BLaER1 treated with 17β-estradiol and CSF1 and Interleukin-3, amounts not matched to agents 10 nM and 100 nM (cell line): ENCODE results near the gene PIP5K1C.

ENCODE experiments used
- H3K27ac ChIP-seq, 11 experiments: shearing (Covaris generic); formaldehyde crosslinking; 2 replicates each; pipeline ENCODE4 v1.8.1; 2022
- H3K27me3 ChIP-seq, 11 experiments: shearing (Covaris generic); formaldehyde crosslinking; 2 replicates each; pipeline ENCODE4 v1.8.1; 2022
- H3K36me3 ChIP-seq, 11 experiments: shearing (Covaris generic); formaldehyde crosslinking; 2 replicates each; pipeline ENCODE4 v1.8.1; 2022
- H3K4me1 ChIP-seq, 10 experiments: shearing (Covaris generic); formaldehyde crosslinking; 2 replicates each; pipeline ENCODE4 v1.8.1; 2022
- H3K4me2 ChIP-seq, 11 experiments: shearing (Covaris generic); formaldehyde crosslinking; 2 replicates each; pipeline ENCODE4 v1.8.1; 2022
- H3K4me3 ChIP-seq, 10 experiments: shearing (Covaris generic); formaldehyde crosslinking; 2 replicates each; pipeline ENCODE4 v1.8.1; 2022
- H3K9ac ChIP-seq, 11 experiments: shearing (Covaris generic); formaldehyde crosslinking; 2 replicates each; pipeline ENCODE4 v1.8.1; 2022
- H3K9me3 ChIP-seq, 11 experiments: shearing (Covaris generic); formaldehyde crosslinking; replicated peaks in 1 of 11; 2 replicates each; pipeline ENCODE4 v1.8.1; 2022
- H4K20me1 ChIP-seq, 11 experiments: shearing (Covaris generic); formaldehyde crosslinking; 2 replicates each; pipeline ENCODE4 v1.8.1; 2022
- Cebpa-rat ChIP-seq, 11 experiments: shearing (Covaris generic); IDR thresholded peaks; 2 replicates each; pipeline ENCODE4 v1.8.1; 2022

Gene PIP5K1C

GRCh38 chr19:3617463-3617862 is 82.8 kb downstream of the PIP5K1C start:
- Histone ChIP-seq H3K4me2 (peak overlapping the region; percentile 80 to 98 (median 89)), H3K27ac (peak overlapping the region in 7 of 11 experiments; percentile 0 to 56 (median 36); a peak in 10 of 22 replicates), H3K9ac (peak overlapping the region; percentile 23 to 73 (median 49); a peak in 19 of 22 replicates), H3K36me3 (peaks cover 31 to 77% (median 58%) of the 10 kb centered on the region in 11 experiments), H4K20me1 (peaks cover 0 to 88% (median 56%) of the 10 kb centered on the region in 11 experiments; a peak in 18 of 22 replicates), H3K27me3 (no peaks in the 10 kb centered on the region), H3K9me3 (no peaks in the 10 kb centered on the region), H3K4me3 (peak overlapping the region; percentile 24 to 55 (median 44); a peak in 18 of 20 replicates), H3K4me1 (peaks cover 22 to 35% (median 28%) of the 10 kb centered on the region in 10 experiments)
- no peak for TF ChIP-seq Cebpa-rat (IDR thresholded peaks at IDR 0.05)

DNA sequence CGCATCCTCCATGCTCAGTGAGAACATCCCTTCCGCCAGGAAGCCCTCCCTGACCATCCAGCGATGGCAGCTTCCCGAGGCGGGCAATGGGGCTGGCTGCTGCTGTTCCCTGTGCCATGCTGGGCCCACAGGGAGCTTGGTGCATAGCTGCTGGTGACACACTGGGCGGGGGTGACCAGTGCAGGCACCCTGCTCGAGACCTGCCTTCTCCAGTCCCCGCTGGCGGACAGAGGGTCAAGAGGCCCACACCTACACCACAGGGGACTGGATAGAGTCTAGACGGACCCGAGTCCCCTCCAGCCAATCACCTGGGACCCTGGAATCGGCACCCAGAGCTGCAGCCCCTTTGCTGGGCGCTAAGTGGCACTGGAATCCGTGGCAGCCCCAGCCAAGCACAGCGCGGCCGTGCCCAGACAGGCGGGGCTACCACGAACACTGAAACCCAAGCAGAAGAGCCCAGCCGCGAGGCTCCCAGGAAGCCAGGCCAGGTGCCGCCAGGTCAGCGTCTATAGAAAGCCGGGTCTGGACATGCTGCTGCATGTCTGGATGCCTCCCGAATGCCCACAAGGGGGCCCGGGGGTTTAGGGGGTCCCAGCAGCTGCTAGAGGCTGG is 84.6 kb downstream of the PIP5K1C start:
- H3K36me3 ChIP-seq: peaks cover 28 to 77% (median 58%) of the 10 kb centered on the region in 11 experiments

GRCh38 chr19:3614858-3615505 is 85.3 kb downstream of the PIP5K1C start:
- TF ChIP-seq Cebpa-rat (IDR thresholded peaks at IDR 0.05): no peak
- H3K9me3 ChIP-seq: no peaks in the 10 kb centered on the region; a peak in 1 of 22 replicates
- H3K36me3 ChIP-seq: peaks cover 27 to 71% (median 52%) of the 10 kb centered on the region in 11 experiments
- H3K4me2 ChIP-seq: no peak overlapping the region
- peaks cover 27 to 53% (median 45%) of the 10 kb centered on the region in 10 experiments for H3K4me1 ChIP-seq
- no peak overlapping the region for H3K4me3 ChIP-seq
- H3K27me3 ChIP-seq: no peaks in the 10 kb centered on the region
- H4K20me1 ChIP-seq: peaks cover 0 to 88% (median 50%) of the 10 kb centered on the region in 11 experiments; a peak in 17 of 22 replicates
- H3K27ac ChIP-seq: no peak overlapping the region
- H3K9ac ChIP-seq: no peak overlapping the region

More for the DNA sequence above, 84.6 kb downstream of the PIP5K1C start:
- Histone ChIP-seq H3K9ac (no peak overlapping the region; a peak in 1 of 22 replicates), H3K4me3 (no peak overlapping the region), H3K4me1 (peaks cover 22 to 47% (median 39%) of the 10 kb centered on the region in 10 experiments), H3K9me3 (no peaks in the 10 kb centered on the region), H3K4me2 (no peak overlapping the region), H3K27ac (no peak overlapping the region), H3K27me3 (no peaks in the 10 kb centered on the region), H4K20me1 (peaks cover 0 to 88% (median 50%) of the 10 kb centered on the region in 11 experiments; a peak in 18 of 22 replicates)
- TF ChIP-seq Cebpa-rat (IDR thresholded peaks at IDR 0.05): no peak

DNA sequence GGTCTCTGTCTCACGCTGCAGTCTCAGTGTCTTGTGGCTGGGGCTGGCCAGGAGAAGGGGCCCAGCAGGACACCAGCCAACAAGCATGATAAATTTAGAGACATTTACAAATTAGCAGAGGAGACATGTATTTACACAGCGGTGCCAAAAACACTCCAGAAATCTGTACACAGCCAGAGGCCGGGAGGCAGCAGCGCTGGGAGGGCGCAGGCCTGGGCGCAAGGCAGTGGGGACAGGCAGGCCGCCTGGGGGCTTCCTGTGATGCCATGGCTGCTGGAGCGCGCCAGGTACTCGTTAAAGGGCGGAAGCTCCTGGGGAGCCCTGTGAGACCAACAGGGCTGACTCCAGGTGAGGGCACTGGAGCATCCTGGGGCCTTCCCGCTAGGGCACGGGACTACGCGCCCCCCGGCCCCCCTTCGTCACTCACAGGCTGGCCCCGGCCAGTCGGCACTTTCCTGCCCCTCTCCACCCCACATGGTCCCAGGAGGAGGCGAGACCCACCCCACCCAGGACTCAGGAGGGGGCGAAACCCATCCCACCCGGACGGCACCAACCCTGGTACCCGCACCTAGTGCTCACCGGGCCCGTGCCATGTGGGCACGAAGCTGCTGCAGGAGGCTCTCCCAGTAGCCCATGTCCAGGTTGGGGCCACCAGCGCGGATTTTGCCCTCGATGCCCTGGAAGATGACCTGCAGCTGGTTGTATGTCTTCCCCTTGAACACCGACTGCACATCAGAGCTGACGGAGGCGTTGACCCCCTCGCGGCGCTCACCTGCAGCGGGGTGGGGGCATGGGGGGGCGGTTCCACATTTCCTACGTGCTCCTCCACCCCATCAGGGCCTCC is 86.2 kb downstream of the PIP5K1C start:
- H3K4me2 ChIP-seq: no peak overlapping the region
- H3K9me3 ChIP-seq: no peaks in the 10 kb centered on the region; a peak in 1 of 22 replicates
- no peak for TF ChIP-seq Cebpa-rat (IDR thresholded peaks at IDR 0.05)
- H3K9ac ChIP-seq: no peak overlapping the region
- H3K36me3 ChIP-seq: peaks cover 17 to 64% (median 42%) of the 10 kb centered on the region in 11 experiments
- H4K20me1 ChIP-seq: peaks cover 0 to 89% (median 44%) of the 10 kb centered on the region in 11 experiments; a peak in 16 of 22 replicates
- peaks cover 36 to 57% (median 51%) of the 10 kb centered on the region in 10 experiments for H3K4me1 ChIP-seq
- H3K4me3 ChIP-seq: no peak overlapping the region
- H3K27ac ChIP-seq: no peak overlapping the region
- no peaks in the 10 kb centered on the region for H3K27me3 ChIP-seq

DNA sequence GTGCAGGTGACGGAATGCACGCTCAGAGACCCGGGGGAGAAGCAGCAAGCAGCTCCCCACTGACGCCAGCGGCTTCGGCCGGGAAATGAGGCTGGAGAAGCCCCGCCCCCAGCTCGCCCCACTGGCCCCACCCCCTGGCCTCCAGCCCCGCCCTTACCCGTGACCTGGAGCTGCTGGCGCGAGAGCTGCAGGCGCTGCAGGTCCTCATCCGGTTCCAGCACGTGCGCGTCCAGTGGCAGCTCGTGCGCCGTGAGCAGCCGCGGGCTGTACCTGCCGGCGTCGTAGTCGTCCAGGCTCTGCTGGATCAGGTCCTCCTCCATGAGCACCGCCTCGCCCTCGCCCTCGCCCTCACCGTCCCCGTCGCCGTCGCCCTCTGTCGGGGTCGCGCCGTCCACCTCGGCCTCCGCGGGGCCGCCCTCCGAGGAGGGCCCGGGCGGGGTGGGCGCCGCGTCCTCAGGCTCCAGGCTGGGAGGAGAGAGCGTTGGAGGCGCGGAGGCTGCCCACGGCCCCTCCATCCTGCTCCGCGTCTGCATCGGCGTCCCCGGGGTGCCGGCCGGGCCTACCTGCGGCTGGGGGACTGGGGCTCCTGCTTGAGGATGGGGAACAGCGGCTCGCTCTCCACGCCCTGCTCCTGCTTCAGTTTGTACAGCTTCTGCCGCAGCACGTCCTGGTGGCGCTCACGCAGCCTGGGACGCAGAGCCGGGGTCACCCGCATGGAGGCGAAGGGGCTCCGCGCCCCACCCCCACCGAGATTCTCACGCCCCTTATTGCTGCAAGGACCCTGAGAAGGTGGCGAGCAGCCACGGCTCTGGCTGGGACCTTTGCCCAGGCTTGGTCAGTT is 87.1 kb downstream of the PIP5K1C start:
- peaks cover 0 to 81% (median 37%) of the 10 kb centered on the region in 11 experiments; a peak in 16 of 22 replicates for H4K20me1 ChIP-seq
- H3K4me2 ChIP-seq: no peak overlapping the region
- H3K4me3 ChIP-seq: no peak overlapping the region
- H3K27me3 ChIP-seq: no peaks in the 10 kb centered on the region
- H3K27ac ChIP-seq: no peak overlapping the region
- peaks cover 38 to 57% (median 52%) of the 10 kb centered on the region in 10 experiments for H3K4me1 ChIP-seq
- peaks cover 17 to 63% (median 42%) of the 10 kb centered on the region in 11 experiments for H3K36me3 ChIP-seq
- no peak overlapping the region for H3K9ac ChIP-seq
- no peak for TF ChIP-seq Cebpa-rat (IDR thresholded peaks at IDR 0.05)
- H3K9me3 ChIP-seq: no peaks in the 10 kb centered on the region; a peak in 1 of 22 replicates

DNA sequence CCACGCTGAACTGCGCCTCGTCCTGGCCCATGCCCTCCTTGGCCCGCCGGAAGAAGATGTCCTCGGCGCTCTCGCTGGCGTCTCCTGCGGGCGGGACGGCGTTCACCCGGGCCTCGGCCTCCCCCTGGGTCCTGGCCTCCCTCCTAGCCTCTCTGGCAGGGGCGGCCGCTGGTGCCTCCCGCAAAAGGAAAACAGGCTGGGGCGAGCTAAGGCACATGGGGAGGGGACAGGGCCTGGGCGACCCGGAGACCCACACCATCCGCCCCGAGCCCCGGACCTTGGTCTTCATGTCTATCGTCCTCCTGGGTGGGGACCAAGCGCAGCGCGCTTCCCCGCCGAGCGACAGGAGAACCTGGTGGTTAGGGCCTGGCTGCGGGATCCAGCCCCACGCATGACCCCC is 87.9 kb downstream of the PIP5K1C start:
- Histone ChIP-seq H3K9me3 (no peaks in the 10 kb centered on the region; a peak in 1 of 22 replicates), H4K20me1 (peaks cover 0 to 73% (median 29%) of the 10 kb centered on the region in 11 experiments; a peak in 15 of 22 replicates), H3K27me3 (peaks cover 0 to 5% (median 2%) of the 10 kb centered on the region in 11 experiments; a peak in 10 of 22 replicates), H3K27ac (no peak overlapping the region), H3K9ac (no peak overlapping the region), H3K36me3 (peaks cover 17 to 63% (median 42%) of the 10 kb centered on the region in 11 experiments), H3K4me1 (peaks cover 38 to 57% (median 52%) of the 10 kb centered on the region in 10 experiments), H3K4me2 (no peak overlapping the region), H3K4me3 (no peak overlapping the region)
- TF ChIP-seq Cebpa-rat (IDR thresholded peaks at IDR 0.05): no peak

DNA sequence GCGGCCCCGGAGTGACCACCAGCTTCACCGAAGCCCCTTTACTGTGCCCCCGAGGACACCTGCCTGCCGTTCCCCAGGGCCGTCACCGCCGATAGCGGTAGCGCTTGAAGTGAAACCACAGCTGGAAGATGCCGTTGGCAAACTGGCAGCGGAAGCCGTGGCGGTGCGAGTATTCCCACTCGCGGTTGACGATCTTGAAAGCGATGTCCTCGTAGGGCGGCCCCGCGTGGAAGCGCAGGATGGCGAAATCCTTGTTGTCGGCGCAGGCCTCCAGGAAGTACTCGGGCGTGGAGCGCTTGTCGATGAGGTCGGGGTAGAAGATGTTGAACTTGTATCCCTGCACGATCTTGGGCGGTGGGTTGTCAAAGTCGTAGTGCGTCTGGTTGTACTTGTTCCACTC is 88.4 kb downstream of the PIP5K1C start:
- H3K27me3 ChIP-seq: peaks cover 0 to 10% (median 7%) of the 10 kb centered on the region in 11 experiments; a peak in 17 of 22 replicates
- H3K4me1 ChIP-seq: peaks cover 38 to 57% (median 52%) of the 10 kb centered on the region in 10 experiments
- H3K4me3 ChIP-seq: no peak overlapping the region
- peaks cover 0 to 68% (median 28%) of the 10 kb centered on the region in 11 experiments; a peak in 14 of 22 replicates for H4K20me1 ChIP-seq
- peak overlapping the region in 2 of 11 experiments; percentile 85 to 98; a peak in 2 of 22 replicates for H3K4me2 ChIP-seq
- no peak for TF ChIP-seq Cebpa-rat (IDR thresholded peaks at IDR 0.05)
- H3K27ac ChIP-seq: no peak overlapping the region
- peaks cover 17 to 61% (median 42%) of the 10 kb centered on the region in 11 experiments for H3K36me3 ChIP-seq
- no peak overlapping the region for H3K9ac ChIP-seq
- no peaks in the 10 kb centered on the region; a peak in 1 of 22 replicates for H3K9me3 ChIP-seq
